ENCODE measurements around the gene HCK. TPM values are rescaled to one million over a fixed set of nuclear protein-coding genes. Genes with fewer than 3 reads are reported as not detected.
A peak's percentile ranks its signal among the peaks of the same experiment; 100 is the strongest.

HCK gene
- total and polyA plus RNA-seq, 2 experiments from 2014 or later, result not detected

DNA sequence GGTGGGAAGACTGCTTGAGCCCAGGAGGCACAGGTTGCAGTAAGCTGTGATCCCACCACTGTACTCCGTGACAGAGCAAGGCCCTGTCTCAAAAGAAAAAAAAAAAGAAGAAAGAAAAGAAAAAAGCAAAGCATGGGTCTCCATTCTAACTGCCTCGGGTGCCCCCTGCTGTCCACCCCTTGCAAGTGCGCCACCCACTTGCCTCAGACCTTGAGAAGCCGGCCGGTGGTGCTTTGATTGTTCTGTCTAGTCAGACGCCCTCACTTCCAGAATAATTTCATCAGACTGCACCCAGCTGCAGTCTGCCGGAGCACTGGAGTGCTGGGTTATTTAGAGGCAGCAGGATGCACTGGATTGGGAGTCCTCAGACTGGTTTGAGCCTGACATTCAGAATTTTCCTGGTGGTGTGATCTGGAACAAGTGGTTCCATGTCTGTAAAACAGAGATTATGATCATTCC lies 39.9 kb downstream of the HCK start:
- in situ Hi-C loops (cut with MboI), result no loop called here
- H3K4me3 ChIP-seq, result no peak overlapping the region

DNA sequence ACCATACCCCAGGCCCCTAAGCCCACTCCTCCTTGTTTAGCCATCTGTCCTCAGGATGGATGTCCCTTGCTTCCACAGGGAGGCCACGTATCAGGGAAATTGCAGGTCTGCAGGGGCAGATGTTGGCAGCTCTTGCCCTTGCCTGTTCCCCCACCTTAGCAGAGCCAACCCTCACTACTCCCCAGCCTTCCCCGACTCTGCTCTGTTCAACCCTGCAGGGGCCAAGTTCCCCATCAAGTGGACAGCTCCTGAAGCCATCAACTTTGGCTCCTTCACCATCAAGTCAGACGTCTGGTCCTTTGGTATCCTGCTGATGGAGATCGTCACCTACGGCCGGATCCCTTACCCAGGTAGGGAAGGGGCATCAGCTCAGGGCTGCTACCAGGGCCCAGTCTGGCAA lies 46.7 kb downstream of the HCK start:
- no peaks in the 10 kb centered on the region for H3K36me3 ChIP-seq (ENCODE audit: low read depth)
- H2AFZ ChIP-seq, result no peak overlapping the region
- H3K4me2 ChIP-seq (ENCODE audit: unreplicated experiment), result no peak overlapping the region
- H3K9me2 ChIP-seq (ENCODE audit: insufficient read depth), result no peaks in the 10 kb centered on the region
- WGBS, 2 experiments (ENCODE audit: low coverage in 1 of 2, low lambda C conversion rate in 2 of 2, missing lambda C conversion rate in 2 of 2), result 33 to 48% methylated on average over 6 of the region's 6 CpGs
- no peak for TF ChIP-seq EZH2phosphoT487 (IDR thresholded peaks at IDR 0.05; ENCODE audit: insufficient read depth, low read depth)
- no peak for TF ChIP-seq EZH2 (IDR thresholded peaks at IDR 0.05; ENCODE audit: insufficient read depth, poor library complexity, severe bottlenecking)
- in situ Hi-C loops (cut with MboI), result no loop called here
- H3K4me1 ChIP-seq (ENCODE audit: insufficient read depth), result no peaks in the 10 kb centered on the region
- H3K9me3 ChIP-seq (ENCODE audit: low read depth), result no peaks in the 10 kb centered on the region
- no peaks in the 10 kb centered on the region for H4K20me1 ChIP-seq (ENCODE audit: insufficient read depth)
- DNase-seq, result no peak
- H3K9ac ChIP-seq, result no peak overlapping the region
- H3K27ac ChIP-seq, result no peak overlapping the region
- peaks cover 55% of the 10 kb centered on the region for H3K27me3 ChIP-seq (replicated peaks; ENCODE audit: insufficient read depth)
- H3K4me3 ChIP-seq, result no peak overlapping the region
- no peaks in the 10 kb centered on the region for H3K79me2 ChIP-seq (ENCODE audit: insufficient read depth)
- no peaks in the 10 kb centered on the region for H3F3A ChIP-seq (ENCODE audit: insufficient read depth)

More for the DNA sequence above, 39.9 kb downstream of the HCK start:
- TF ChIP-seq EZH2 (IDR thresholded peaks at IDR 0.05; ENCODE audit: insufficient read depth, poor library complexity, severe bottlenecking) (no peak), EZH2phosphoT487 (IDR thresholded peaks at IDR 0.05; ENCODE audit: insufficient read depth, low read depth) (no peak)
- no peaks in the 10 kb centered on the region for H3K36me3 ChIP-seq (ENCODE audit: low read depth)
- H4K20me1 ChIP-seq (ENCODE audit: insufficient read depth), result no peaks in the 10 kb centered on the region
- H3K9me3 ChIP-seq (ENCODE audit: low read depth), result no peaks in the 10 kb centered on the region
- DNase-seq, result peak; percentile 87
- H3K27ac ChIP-seq, result no peak overlapping the region
- peaks cover 35% of the 10 kb centered on the region for H3K27me3 ChIP-seq (replicated peaks; ENCODE audit: insufficient read depth)
- no peak overlapping the region for H2AFZ ChIP-seq
- no peaks in the 10 kb centered on the region for H3K79me2 ChIP-seq (ENCODE audit: insufficient read depth)
- H3K9ac ChIP-seq, result no peak overlapping the region
- H3K9me2 ChIP-seq (ENCODE audit: insufficient read depth), result no peaks in the 10 kb centered on the region
- no peak overlapping the region for H3K4me2 ChIP-seq (ENCODE audit: unreplicated experiment)
- WGBS, 2 experiments (ENCODE audit: low coverage in 1 of 2, low lambda C conversion rate in 2 of 2, missing lambda C conversion rate in 2 of 2), result 1 to 2% methylated on average over 7 of the region's 7 CpGs
- no peaks in the 10 kb centered on the region for H3K4me1 ChIP-seq (ENCODE audit: insufficient read depth)
- no peaks in the 10 kb centered on the region for H3F3A ChIP-seq (ENCODE audit: insufficient read depth)

DNA sequence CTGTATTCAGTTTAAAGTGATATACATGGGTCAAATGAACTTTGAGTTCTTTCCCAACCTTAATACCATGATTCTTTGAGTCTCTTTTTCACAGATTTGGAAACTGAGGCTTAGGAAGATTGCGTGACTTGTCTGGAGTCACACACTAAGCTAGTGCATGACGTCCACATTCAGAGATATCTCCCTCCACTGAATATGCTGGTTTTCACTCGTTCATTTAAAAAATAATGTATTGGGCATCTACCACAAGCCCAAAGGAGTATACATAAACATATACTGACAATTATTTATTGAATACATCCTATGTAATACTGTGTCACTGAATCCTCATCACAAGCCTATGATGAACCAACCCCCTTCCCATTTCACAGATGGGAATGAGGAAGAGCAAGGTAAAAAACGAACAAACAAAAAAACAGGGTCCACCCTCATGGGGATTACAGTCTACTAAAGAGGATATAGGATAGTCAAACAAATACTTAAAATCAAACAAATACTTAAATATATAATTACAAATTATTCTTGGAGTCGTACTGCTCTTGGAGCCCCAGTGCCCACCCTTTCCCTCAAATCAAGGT lies 56.9 kb downstream of the HCK start:
- Histone ChIP-seq H3F3A (ENCODE audit: insufficient read depth) (no peaks in the 10 kb centered on the region), H3K9me3 (ENCODE audit: low read depth) (no peaks in the 10 kb centered on the region), H3K9ac (peak overlapping the region; percentile 97), H3K79me2 (ENCODE audit: insufficient read depth) (peaks cover 43% of the 10 kb centered on the region), H3K4me1 (ENCODE audit: insufficient read depth) (peaks cover 13% of the 10 kb centered on the region), H3K36me3 (ENCODE audit: low read depth) (no peaks in the 10 kb centered on the region), H4K20me1 (ENCODE audit: insufficient read depth) (0 out of 2 replicates have a peak, but pooled peaks cover 4% of the 10 kb centered on the region), H3K9me2 (ENCODE audit: insufficient read depth) (no peaks in the 10 kb centered on the region), H3K27me3 (replicated peaks; ENCODE audit: insufficient read depth) (peaks cover 13% of the 10 kb centered on the region), H3K27ac (no peak overlapping the region), H2AFZ (peak overlapping the region; percentile 88), H3K4me3 (peak overlapping the region; percentile 92; the same call in 1 of the 2 replicates), H3K4me2 (ENCODE audit: unreplicated experiment) (peak overlapping the region; percentile 99)
- TF ChIP-seq EZH2phosphoT487 (IDR thresholded peaks at IDR 0.05; ENCODE audit: insufficient read depth, low read depth) (no peak), EZH2 (IDR thresholded peaks at IDR 0.05; ENCODE audit: insufficient read depth, poor library complexity, severe bottlenecking) (no peak)
- WGBS, 2 experiments (ENCODE audit: low coverage in 1 of 2, low lambda C conversion rate in 2 of 2, missing lambda C conversion rate in 2 of 2), result 47 to 48% methylated on average over 5 of the region's 5 CpGs
- DNase-seq, result no peak
- in situ Hi-C loops (cut with MboI), result no loop called here

DNA sequence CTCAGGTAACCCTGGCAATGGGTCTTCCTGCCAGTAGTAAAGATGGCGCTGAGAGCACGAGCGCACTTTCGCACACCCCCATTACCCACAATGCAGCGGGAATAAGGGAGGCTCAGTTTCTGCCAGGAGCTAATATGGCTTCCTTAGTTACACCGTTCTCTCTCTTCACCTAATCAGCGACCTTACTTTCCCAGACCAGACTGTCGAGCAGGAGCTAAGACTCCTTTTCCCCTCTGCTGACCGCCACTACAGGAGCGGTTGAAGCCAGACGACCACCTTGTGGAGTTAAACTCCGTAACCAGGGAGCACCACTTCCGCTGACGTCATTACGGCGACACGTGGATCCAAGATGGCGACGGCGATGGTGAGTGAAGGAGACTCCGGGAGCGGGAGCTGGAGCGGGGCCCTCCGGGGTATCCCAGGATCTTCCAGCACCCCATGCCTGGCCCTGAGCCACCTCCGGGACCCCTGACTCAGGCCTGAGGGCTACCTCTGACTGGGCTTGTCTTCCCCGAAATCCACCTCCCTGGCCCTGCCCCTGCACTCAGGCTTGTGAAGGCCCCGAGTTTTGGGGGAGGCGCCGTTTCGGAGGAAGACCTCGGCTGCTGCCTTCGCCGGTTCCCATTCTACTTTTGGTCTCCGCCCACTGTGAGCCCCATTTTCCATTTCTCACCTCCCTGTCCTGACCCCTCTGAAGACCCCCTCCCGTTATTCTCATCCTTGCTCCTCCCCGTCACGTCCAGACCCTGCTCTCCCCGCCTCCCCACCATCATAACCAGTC lies 57.5 kb downstream of the HCK start, which contains the start of gene TM9SF4:
TM9SF4 (plus strand) TSS at position 323 of the 781 bp plus-strand sequence; CDS start at position 350, 27 bp downstream.
- Histone ChIP-seq H3K4me3 (peak within 1 kb of the TSS; percentile 92), H3K79me2 (ENCODE audit: insufficient read depth) (peaks cover 50% of the 10 kb centered on the region), H3K4me2 (ENCODE audit: unreplicated experiment) (peak within 1 kb of the TSS; percentile 99), H3K27ac (peak within 1 kb of the TSS; percentile 95), H3K4me1 (ENCODE audit: insufficient read depth) (peaks cover 13% of the 10 kb centered on the region), H3F3A (ENCODE audit: insufficient read depth) (no peaks in the 10 kb centered on the region), H3K9me3 (ENCODE audit: low read depth) (no peaks in the 10 kb centered on the region), H3K9me2 (ENCODE audit: insufficient read depth) (no peaks in the 10 kb centered on the region), H3K36me3 (ENCODE audit: low read depth) (no peaks in the 10 kb centered on the region), H3K9ac (peak within 1 kb of the TSS; percentile 97), H2AFZ (peak within 1 kb of the TSS; percentile 88), H3K27me3 (replicated peaks; ENCODE audit: insufficient read depth) (0 out of 2 replicates have a peak, but pooled peaks cover 8% of the 10 kb centered on the region), H4K20me1 (ENCODE audit: insufficient read depth) (0 out of 2 replicates have a peak, but pooled peaks cover 4% of the 10 kb centered on the region)
- TF ChIP-seq EZH2phosphoT487 (IDR thresholded peaks at IDR 0.05; ENCODE audit: insufficient read depth, low read depth) (no peak), EZH2 (IDR thresholded peaks at IDR 0.05; ENCODE audit: insufficient read depth, poor library complexity, severe bottlenecking) (no peak)
- in situ Hi-C loops (cut with MboI), result no loop called here
- DNase-seq, result peak; percentile 95
- WGBS, 2 experiments (ENCODE audit: low coverage in 1 of 2, low lambda C conversion rate in 2 of 2, missing lambda C conversion rate in 2 of 2), result 2 to 3% methylated on average over 35 to 38 of the region's 38 CpGs

Measured in GM23248 (cell line).